Neuron (in vitro differentiated cells): ENCODE data around the gene TENM4.

Experiments
- H2AFZ ChIP-seq: one replicate; pipeline ENCODE4 v1.6.1; 2013; ENCODE audit warnings: low read depth, mild to moderate bottlenecking, inconsistent platforms, low read length, moderate library complexity
- H3K27me3 ChIP-seq: one replicate; pipeline ENCODE4 v1.6.1; 2013; ENCODE audit warnings: low read length; ENCODE audit not compliant: insufficient read depth
- H3K36me3 ChIP-seq: one replicate; pipeline ENCODE4 v1.6.1; 2013; ENCODE audit warnings: low read length; ENCODE audit not compliant: insufficient read depth
- H3K4me1 ChIP-seq: one replicate; pipeline ENCODE4 v1.6.1; 2013; ENCODE audit warnings: low read length; ENCODE audit not compliant: insufficient read depth
- H3K4me3 ChIP-seq: 2 replicates; pipeline ENCODE4 v1.5.1; 2013; ENCODE audit warnings: mild to moderate bottlenecking, low read length, moderate library complexity
- H3K9me3 ChIP-seq: one replicate; pipeline ENCODE4 v1.6.1; 2013; ENCODE audit warnings: low read length

Gene TENM4

DNA sequence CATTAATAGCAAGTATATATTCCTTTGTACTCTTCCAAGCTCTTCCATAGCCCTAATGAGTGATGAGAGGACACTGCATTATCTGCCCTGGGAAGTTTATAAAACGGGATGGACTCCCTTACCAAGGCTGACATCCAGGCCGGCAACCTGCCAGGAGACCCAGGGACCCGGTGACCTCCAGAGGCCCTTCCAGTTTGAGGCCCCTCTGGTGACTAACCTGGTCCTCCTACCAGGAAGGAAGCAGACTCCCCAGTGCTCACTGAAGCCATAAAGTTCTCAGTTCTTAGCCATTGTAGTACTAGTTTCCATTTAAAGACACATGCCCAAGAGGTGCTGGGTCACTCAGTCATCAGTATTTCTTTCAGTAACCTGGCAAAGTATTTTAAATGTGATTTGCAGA, 345.4 kb downstream of the TENM4 start:
- Histone ChIP-seq H3K27me3 (no peaks in the 10 kb centered on the region), H2AFZ (no peak overlapping the region), H3K36me3 (no peaks in the 10 kb centered on the region), H3K4me1 (no peaks in the 10 kb centered on the region), H3K4me3 (no peak overlapping the region), H3K9me3 (no peaks in the 10 kb centered on the region)

DNA sequence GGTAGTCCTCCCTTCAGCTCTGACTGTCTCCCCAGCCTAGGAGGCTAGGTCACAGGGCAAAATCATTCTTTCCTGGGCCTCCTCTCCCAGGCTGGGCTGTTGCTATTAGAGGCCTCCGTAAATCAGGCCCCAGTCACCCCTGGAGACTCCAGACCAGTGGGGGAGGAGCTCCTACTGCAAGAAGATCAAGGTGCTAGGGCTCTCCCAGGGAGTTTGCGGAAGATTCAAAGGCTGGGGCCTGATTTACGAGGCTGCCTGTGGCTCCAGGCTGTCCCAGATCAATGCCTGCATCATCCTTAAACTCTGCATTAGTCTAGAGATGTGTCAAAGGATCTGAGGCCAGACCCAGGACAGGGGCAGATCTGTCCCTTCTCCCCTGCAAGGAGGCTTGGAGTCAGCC, 346.2 kb downstream of the TENM4 start:
- Histone ChIP-seq H3K36me3 (no peaks in the 10 kb centered on the region), H3K27me3 (no peaks in the 10 kb centered on the region), H3K4me1 (no peaks in the 10 kb centered on the region)

DNA sequence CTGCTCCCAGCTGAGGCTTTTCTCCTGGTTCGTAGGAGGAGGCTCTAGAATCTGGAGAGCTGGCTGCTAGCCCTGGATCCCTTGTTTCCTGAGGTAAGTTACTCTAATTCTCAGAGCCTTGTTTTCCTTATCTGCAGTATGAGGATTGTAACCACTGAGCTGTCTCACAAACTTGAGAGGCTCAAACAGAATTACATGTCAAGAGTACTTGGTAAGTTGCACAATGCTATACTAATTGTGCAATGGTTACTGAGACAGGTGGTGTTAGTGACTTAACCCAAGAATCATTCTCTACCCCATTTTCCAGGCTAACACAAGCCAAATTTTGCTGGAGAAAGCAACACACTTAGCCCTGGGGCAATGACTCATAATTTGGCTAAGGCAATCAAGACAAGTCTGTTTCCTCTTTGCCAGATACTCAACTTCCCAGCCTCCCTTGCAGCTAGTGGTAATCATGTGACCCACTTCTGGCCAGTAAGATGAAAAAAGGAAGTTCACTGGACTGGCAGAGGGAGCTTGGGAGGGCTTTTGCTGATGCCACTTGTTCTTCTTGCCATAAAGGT, 348.0 kb downstream of the TENM4 start:
- H3K9me3 ChIP-seq: no peaks in the 10 kb centered on the region
- no peak overlapping the region for H3K4me3 ChIP-seq
- no peaks in the 10 kb centered on the region for H3K27me3 ChIP-seq
- no peak overlapping the region for H2AFZ ChIP-seq
- H3K36me3 ChIP-seq: no peaks in the 10 kb centered on the region
- H3K4me1 ChIP-seq: peaks cover 7% of the 10 kb centered on the region

More for the DNA sequence above, 346.2 kb downstream of the TENM4 start:
- H3K4me3 ChIP-seq: no peak overlapping the region
- H3K9me3 ChIP-seq: no peaks in the 10 kb centered on the region
- H2AFZ ChIP-seq: no peak overlapping the region

DNA sequence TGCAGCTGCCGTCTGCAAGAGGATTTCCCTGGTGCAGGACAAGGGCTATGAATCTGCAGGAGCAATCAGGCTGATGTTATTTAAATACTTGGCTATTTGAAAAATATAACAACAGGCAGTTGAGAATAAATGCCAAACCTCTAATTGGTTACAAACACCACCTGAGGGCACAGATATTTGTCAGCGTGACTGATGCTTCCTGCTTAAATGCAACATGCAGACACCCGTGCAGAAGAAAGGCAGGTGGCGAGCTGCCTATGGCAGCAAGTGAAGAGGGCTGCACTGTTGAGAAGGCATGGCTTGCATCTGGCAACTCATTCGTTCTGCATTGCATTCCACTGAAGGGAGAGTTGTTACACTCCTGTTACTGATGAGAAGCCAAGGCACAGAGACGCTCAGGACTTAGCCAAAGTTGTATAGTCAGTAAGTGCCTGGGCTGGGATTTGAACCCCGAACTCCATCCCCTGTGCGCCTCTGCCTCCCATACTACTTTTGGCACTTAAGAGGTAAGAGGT, 350.6 kb downstream of the TENM4 start:
- peaks cover 16% of the 10 kb centered on the region for H3K4me1 ChIP-seq

DNA sequence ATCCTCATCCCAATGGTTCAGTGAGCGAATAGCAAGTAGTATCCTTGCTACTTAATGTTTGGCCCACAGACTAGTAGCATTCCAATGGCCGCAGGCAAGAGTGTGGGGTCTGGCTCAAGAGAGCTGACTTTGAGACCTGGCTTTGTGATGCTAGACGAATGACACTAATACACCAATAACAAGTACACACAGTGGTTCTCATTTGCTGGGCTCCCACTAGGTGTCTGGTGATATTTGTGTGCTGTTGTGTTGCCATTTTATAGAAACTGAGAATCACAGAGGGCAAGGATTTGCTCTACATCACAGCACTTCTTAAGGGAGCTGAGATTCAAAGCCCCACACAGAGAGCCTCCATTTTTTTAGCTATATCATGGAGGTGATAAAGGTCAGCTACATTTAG, 351.2 kb downstream of the TENM4 start:
- Histone ChIP-seq H3K27me3 (no peaks in the 10 kb centered on the region), H3K4me3 (no peak overlapping the region), H3K4me1 (peaks cover 16% of the 10 kb centered on the region), H2AFZ (no peak overlapping the region), H3K9me3 (no peaks in the 10 kb centered on the region), H3K36me3 (no peaks in the 10 kb centered on the region)

More for the DNA sequence above, 350.6 kb downstream of the TENM4 start:
- H3K36me3 ChIP-seq: no peaks in the 10 kb centered on the region
- H3K4me3 ChIP-seq: no peak overlapping the region
- H2AFZ ChIP-seq: no peak overlapping the region
- no peaks in the 10 kb centered on the region for H3K9me3 ChIP-seq
- H3K27me3 ChIP-seq: no peaks in the 10 kb centered on the region

DNA sequence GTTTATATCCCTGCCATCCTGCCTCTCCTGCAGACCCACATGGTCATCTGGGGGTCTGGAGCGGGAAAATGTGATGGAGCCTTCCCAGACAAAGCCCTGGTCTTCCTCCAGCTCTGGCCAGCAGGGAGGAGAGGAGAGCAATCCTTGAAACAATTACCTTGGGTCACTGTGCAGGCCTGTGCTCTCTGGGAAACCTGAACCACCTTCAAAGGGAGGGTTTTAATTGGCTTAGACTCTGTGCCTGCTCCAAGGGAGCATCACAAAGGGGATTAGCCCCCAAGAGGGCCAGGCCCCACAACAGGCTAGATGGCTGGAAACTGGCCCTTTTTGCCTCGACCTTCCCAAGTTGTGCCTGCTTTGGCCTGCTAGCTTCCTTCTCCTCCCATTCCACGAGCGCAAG, 351.9 kb downstream of the TENM4 start:
- H3K4me1 ChIP-seq: peaks cover 16% of the 10 kb centered on the region
- H3K36me3 ChIP-seq: no peaks in the 10 kb centered on the region
- H3K27me3 ChIP-seq: no peaks in the 10 kb centered on the region
- H2AFZ ChIP-seq: no peak overlapping the region
- no peak overlapping the region for H3K4me3 ChIP-seq
- H3K9me3 ChIP-seq: no peaks in the 10 kb centered on the region

DNA sequence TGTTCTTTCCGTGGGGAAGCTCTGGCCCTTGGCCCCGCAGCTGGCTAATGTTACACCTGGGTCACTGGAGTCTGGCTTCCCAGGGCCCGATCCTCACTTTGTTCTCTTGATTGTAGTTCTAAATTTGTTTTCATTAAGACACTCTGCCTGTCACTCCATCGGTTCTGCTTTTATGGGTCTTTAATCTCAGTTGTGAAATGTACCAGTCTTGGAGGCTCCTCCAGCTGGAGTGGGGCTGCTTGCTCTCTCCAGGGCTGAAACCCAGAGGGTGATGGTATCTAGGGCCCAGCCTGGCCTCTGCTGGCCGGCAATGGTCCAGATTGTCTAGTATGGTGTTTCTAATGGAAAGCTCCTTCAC, 352.9 kb downstream of the TENM4 start:
- Histone ChIP-seq H3K9me3 (no peaks in the 10 kb centered on the region), H3K4me3 (no peak overlapping the region), H3K27me3 (no peaks in the 10 kb centered on the region), H2AFZ (no peak overlapping the region), H3K4me1 (peaks cover 23% of the 10 kb centered on the region), H3K36me3 (no peaks in the 10 kb centered on the region)

DNA sequence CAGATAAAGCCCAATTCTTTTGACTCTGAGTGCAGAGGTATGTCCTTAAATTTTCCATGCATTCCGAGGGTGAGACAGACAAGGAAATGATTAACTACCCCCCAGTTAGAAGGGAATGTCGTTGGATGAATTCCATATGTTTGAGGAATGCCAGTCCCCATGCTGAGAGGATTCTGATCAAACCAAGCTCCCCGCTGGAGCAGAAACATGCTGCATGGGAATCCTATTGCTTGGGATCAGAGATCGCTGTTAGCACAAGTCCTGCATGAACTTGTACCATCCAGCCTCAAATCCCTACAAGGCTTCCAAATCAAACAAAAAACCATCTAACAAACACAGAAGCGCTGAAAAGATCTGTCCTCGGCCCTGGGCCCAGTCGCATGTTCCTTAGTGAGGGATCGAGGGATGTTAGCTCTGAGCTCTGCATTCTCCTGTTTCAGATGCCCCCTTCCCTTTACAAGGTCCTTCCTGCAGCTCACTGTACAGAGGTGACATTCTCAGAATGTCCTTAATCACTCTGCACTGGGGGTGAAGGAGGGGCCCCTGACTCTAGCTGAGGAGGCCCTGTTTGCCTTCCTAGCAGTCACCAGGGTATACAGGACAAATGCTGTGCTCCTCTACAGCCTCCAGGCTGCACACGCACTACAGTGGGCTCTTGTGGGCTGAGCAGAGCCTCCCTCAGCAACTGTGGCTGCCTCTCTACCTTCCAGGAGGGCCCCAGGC, 353.4 kb downstream of the TENM4 start:
- Histone ChIP-seq H3K9me3 (no peaks in the 10 kb centered on the region), H3K27me3 (no peaks in the 10 kb centered on the region), H3K4me1 (peaks cover 25% of the 10 kb centered on the region), H2AFZ (no peak overlapping the region), H3K36me3 (no peaks in the 10 kb centered on the region), H3K4me3 (no peak overlapping the region)

DNA sequence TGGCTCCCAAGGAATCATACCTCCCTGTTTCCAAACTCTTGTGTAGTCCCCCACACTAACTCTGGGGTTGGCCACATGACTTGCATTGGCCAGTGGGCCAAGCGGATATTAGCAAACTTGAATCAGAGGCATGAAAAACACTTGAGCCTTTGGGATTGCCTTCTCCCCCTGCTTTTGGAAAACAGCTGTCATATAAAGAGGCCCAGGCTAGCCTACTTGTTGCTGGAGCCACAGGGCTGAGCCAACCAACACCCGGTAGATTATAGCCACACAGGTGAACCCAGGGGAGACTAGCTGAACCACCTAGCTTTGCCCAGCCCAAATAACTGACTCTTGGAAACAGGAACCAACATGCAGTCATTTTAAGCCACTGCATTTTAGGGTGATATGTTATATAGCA, 354.8 kb downstream of the TENM4 start:
- no peaks in the 10 kb centered on the region for H3K36me3 ChIP-seq
- no peaks in the 10 kb centered on the region for H3K27me3 ChIP-seq
- H3K4me3 ChIP-seq: no peak overlapping the region
- no peaks in the 10 kb centered on the region for H3K9me3 ChIP-seq
- peaks cover 30% of the 10 kb centered on the region for H3K4me1 ChIP-seq
- H2AFZ ChIP-seq: no peak overlapping the region

DNA sequence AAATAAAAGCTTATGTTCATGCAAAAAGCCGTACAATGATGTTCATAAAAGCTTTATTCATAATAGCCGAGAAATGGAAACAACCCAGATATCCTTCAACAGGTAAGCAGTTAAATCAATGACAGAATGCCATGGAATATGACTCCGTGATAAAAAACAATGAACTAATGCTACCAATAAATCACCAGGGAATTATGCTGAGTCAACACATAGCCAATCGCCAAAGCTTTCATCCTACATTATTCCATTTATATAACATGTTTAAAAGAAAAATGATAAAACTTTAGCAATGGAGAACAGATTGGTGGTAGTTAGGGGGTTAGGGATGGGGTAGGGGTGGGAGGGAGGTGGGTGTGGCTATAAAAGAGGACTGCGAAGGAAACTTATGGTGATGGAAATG, 356.4 kb downstream of the TENM4 start:
- peaks cover 30% of the 10 kb centered on the region for H3K4me1 ChIP-seq
- H2AFZ ChIP-seq: no peak overlapping the region
- H3K4me3 ChIP-seq: no peak overlapping the region
- H3K9me3 ChIP-seq: no peaks in the 10 kb centered on the region
- no peaks in the 10 kb centered on the region for H3K36me3 ChIP-seq
- no peaks in the 10 kb centered on the region for H3K27me3 ChIP-seq

DNA sequence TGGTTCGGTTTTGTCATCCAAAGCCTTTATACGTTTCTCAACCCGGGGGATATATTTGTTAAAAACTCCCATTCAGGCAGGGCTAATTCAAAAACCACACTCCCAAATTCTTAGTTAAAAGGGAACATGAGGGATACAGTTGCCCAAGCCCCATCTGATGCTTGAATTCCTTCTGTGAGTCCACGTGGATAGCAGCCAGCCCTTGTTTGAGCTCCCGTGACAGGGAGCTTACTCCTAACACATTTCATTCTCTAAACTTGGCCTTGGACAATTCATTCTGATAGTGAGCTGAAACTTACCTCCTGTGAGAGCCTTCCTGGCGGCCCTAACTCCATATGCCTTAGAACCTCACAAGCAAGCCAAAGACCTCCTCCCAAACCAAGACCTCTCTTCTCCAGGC, 357.5 kb downstream of the TENM4 start:
- peaks cover 27% of the 10 kb centered on the region for H3K4me1 ChIP-seq
- H3K4me3 ChIP-seq: no peak overlapping the region
- no peaks in the 10 kb centered on the region for H3K9me3 ChIP-seq
- H2AFZ ChIP-seq: no peak overlapping the region
- no peaks in the 10 kb centered on the region for H3K36me3 ChIP-seq
- H3K27me3 ChIP-seq: no peaks in the 10 kb centered on the region

DNA sequence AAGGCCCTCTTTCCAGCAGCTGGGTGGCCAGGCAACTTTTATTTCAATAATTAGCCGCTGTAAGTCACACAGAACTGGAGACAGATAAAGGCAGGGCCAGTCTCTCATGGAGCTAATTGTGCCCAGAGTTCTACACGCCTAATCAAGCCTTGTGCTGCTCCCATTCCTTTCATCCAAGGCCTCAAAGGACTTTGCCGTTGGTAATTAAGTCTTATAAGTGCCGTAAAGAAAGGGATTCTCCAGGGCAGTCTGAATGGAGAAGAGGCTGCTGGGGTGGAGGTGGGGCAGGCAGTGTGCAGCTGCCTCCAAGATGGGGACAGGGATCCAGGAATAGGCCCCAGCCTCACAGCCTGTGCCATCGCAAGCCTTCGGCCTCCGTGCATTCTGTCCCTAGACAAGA, 357.9 kb downstream of the TENM4 start:
- H3K9me3 ChIP-seq: no peaks in the 10 kb centered on the region
- H2AFZ ChIP-seq: no peak overlapping the region
- peaks cover 23% of the 10 kb centered on the region for H3K4me1 ChIP-seq
- no peaks in the 10 kb centered on the region for H3K36me3 ChIP-seq
- H3K27me3 ChIP-seq: no peaks in the 10 kb centered on the region
- no peak overlapping the region for H3K4me3 ChIP-seq

DNA sequence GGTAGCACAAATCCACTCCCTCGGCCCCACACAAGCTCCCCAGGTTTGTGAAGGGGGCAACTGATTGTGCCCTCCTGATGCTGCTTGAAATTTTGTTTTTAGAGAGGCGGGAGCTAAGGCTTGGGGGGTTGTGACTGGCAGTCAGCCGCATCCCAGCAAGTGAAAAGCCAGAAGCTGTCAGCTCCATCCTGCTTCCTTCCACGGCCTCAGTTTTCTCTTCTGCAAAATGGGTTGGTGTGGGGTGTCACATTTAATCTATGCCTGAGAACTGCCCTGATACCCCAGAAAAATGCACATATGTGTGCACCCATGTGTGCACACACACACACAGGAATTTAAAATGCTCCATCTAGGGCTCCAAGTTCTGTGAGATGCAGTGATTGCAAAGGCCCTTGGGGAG, 358.6 kb downstream of the TENM4 start:
- H3K4me1 ChIP-seq: peaks cover 20% of the 10 kb centered on the region
- H3K36me3 ChIP-seq: no peaks in the 10 kb centered on the region
- no peak overlapping the region for H2AFZ ChIP-seq

More for the DNA sequence above, 358.6 kb downstream of the TENM4 start:
- no peaks in the 10 kb centered on the region for H3K9me3 ChIP-seq
- H3K4me3 ChIP-seq: no peak overlapping the region
- H3K27me3 ChIP-seq: no peaks in the 10 kb centered on the region
